ENCODE measurements around the gene PHF24.

Gene PHF24

GRCh38 chr9:34984049-34984448, 26.0 kb downstream of the PHF24 start:
- H3K27ac ChIP-seq (ENCODE audit: low read length) = no peak overlapping the region
- peaks cover 0 to 7% of the 10 kb centered on the region in 2 donors for H3K4me1 ChIP-seq (ENCODE audit: control insufficient read depth in 1 of 2, insufficient read depth in 2 of 2, low read length in 2 of 2)
- H3K4me3 ChIP-seq (ENCODE audit: low read depth in 1 of 2, low read length in 2 of 2) = no peak overlapping the region
- no peaks in the 10 kb centered on the region for H3K36me3 ChIP-seq (ENCODE audit: control insufficient read depth in 1 of 2, insufficient read depth in 2 of 2, low read length in 2 of 2)
- H3K27me3 ChIP-seq (ENCODE audit: low read depth, low read length) = no peaks in the 10 kb centered on the region
- no peaks in the 10 kb centered on the region for H3K9me3 ChIP-seq (ENCODE audit: control insufficient read depth in 1 of 2, low read length in 2 of 2)

GRCh38 chr9:34985311-34985899, 27.3 kb downstream of the PHF24 start:
- Histone ChIP-seq H3K27me3 (ENCODE audit: low read depth, low read length) (no peaks in the 10 kb centered on the region), H3K4me3 (ENCODE audit: low read depth in 1 of 2, low read length in 2 of 2) (no peak overlapping the region), H3K36me3 (ENCODE audit: control insufficient read depth in 1 of 2, insufficient read depth in 2 of 2, low read length in 2 of 2) (no peaks in the 10 kb centered on the region), H3K4me1 (ENCODE audit: control insufficient read depth in 1 of 2, insufficient read depth in 2 of 2, low read length in 2 of 2) (peaks cover 0 to 7% of the 10 kb centered on the region in 2 donors), H3K9me3 (ENCODE audit: control insufficient read depth in 1 of 2, low read length in 2 of 2) (no peaks in the 10 kb centered on the region), H3K27ac (ENCODE audit: low read length) (no peak overlapping the region)

GRCh38 chr9:34986540-34987047, 28.5 kb downstream of the PHF24 start:
- Histone ChIP-seq H3K4me3 (ENCODE audit: low read depth in 1 of 2, low read length in 2 of 2) (no peak overlapping the region), H3K36me3 (ENCODE audit: control insufficient read depth in 1 of 2, insufficient read depth in 2 of 2, low read length in 2 of 2) (no peaks in the 10 kb centered on the region), H3K27ac (ENCODE audit: low read length) (no peak overlapping the region), H3K4me1 (ENCODE audit: control insufficient read depth in 1 of 2, insufficient read depth in 2 of 2, low read length in 2 of 2) (peaks cover 4 to 16% of the 10 kb centered on the region in 2 donors), H3K9me3 (ENCODE audit: control insufficient read depth in 1 of 2, low read length in 2 of 2) (no peaks in the 10 kb centered on the region), H3K27me3 (ENCODE audit: low read depth, low read length) (no peaks in the 10 kb centered on the region)

GRCh38 chr9:34987160-34987901, 29.2 kb downstream of the PHF24 start:
- Histone ChIP-seq H3K27me3 (ENCODE audit: low read depth, low read length) (no peaks in the 10 kb centered on the region), H3K4me1 (ENCODE audit: control insufficient read depth in 1 of 2, insufficient read depth in 2 of 2, low read length in 2 of 2) (peaks cover 8 to 23% of the 10 kb centered on the region in 2 donors), H3K27ac (ENCODE audit: low read length) (no peak overlapping the region), H3K4me3 (ENCODE audit: low read depth in 1 of 2, low read length in 2 of 2) (no peak overlapping the region), H3K36me3 (ENCODE audit: control insufficient read depth in 1 of 2, insufficient read depth in 2 of 2, low read length in 2 of 2) (no peaks in the 10 kb centered on the region), H3K9me3 (ENCODE audit: control insufficient read depth in 1 of 2, low read length in 2 of 2) (no peaks in the 10 kb centered on the region)

- H3K27ac ChIP-seq (ENCODE audit: low read length) = peak overlapping the region; percentile 85
- H3K4me1 ChIP-seq (ENCODE audit: control insufficient read depth in 1 of 2, insufficient read depth in 2 of 2, low read length in 2 of 2) = peaks cover 17 to 28% of the 10 kb centered on the region in 2 donors
- no peaks in the 10 kb centered on the region for H3K9me3 ChIP-seq (ENCODE audit: control insufficient read depth in 1 of 2, low read length in 2 of 2)
- peak overlapping the region; percentile 64 to 80 for H3K4me3 ChIP-seq (ENCODE audit: low read depth in 1 of 2, low read length in 2 of 2)
- H3K27me3 ChIP-seq (ENCODE audit: low read depth, low read length) = no peaks in the 10 kb centered on the region
- no peaks in the 10 kb centered on the region for H3K36me3 ChIP-seq (ENCODE audit: control insufficient read depth in 1 of 2, insufficient read depth in 2 of 2, low read length in 2 of 2)
These were observed 30.3 kb downstream of the PHF24 start for GRCh38 chr9:34988218-34989002.

- H3K4me3 ChIP-seq (ENCODE audit: low read depth in 1 of 2, low read length in 2 of 2) = peak within 1 kb of the TSS; percentile 64 to 80
- no peaks in the 10 kb centered on the region for H3K27me3 ChIP-seq (ENCODE audit: low read depth, low read length)
- H3K36me3 ChIP-seq (ENCODE audit: control insufficient read depth in 1 of 2, insufficient read depth in 2 of 2, low read length in 2 of 2) = no peaks in the 10 kb centered on the region
- H3K4me1 ChIP-seq (ENCODE audit: control insufficient read depth in 1 of 2, insufficient read depth in 2 of 2, low read length in 2 of 2) = peaks cover 25 to 36% of the 10 kb centered on the region in 2 donors
- peak within 1 kb of the TSS; percentile 99 for H3K27ac ChIP-seq (ENCODE audit: low read length)
- H3K9me3 ChIP-seq (ENCODE audit: control insufficient read depth in 1 of 2, low read length in 2 of 2) = no peaks in the 10 kb centered on the region
These were observed 31.2 kb downstream of the PHF24 start, which contains the start of gene DNAJB5 for GRCh38 chr9:34989003-34989945. Gene DNAJB5, plus strand, starts transcription at chr9:34989745. Its CDS starts 886 bp downstream, at chr9:34990631.

GRCh38 chr9:34989946-34990635, 32.0 kb downstream of the PHF24 start:
- Histone ChIP-seq H3K36me3 (ENCODE audit: control insufficient read depth in 1 of 2, insufficient read depth in 2 of 2, low read length in 2 of 2) (peaks cover 0 to 4% of the 10 kb centered on the region in 2 donors), H3K4me3 (ENCODE audit: low read depth in 1 of 2, low read length in 2 of 2) (peak overlapping the region; percentile 55 to 80), H3K4me1 (ENCODE audit: control insufficient read depth in 1 of 2, insufficient read depth in 2 of 2, low read length in 2 of 2) (peaks cover 33 to 45% of the 10 kb centered on the region in 2 donors), H3K9me3 (ENCODE audit: control insufficient read depth in 1 of 2, low read length in 2 of 2) (no peaks in the 10 kb centered on the region), H3K27ac (ENCODE audit: low read length) (peak overlapping the region; percentile 99), H3K27me3 (ENCODE audit: low read depth, low read length) (no peaks in the 10 kb centered on the region)

GRCh38 chr9:34990908-34991606, 33.0 kb downstream of the PHF24 start:
- H3K27ac ChIP-seq (ENCODE audit: low read length) = peak overlapping the region; percentile 99
- H3K27me3 ChIP-seq (ENCODE audit: low read depth, low read length) = no peaks in the 10 kb centered on the region
- peaks cover 37 to 54% of the 10 kb centered on the region in 2 donors for H3K4me1 ChIP-seq (ENCODE audit: control insufficient read depth in 1 of 2, insufficient read depth in 2 of 2, low read length in 2 of 2)
- no peaks in the 10 kb centered on the region for H3K9me3 ChIP-seq (ENCODE audit: control insufficient read depth in 1 of 2, low read length in 2 of 2)
- peaks cover 6 to 9% of the 10 kb centered on the region in 2 donors for H3K36me3 ChIP-seq (ENCODE audit: control insufficient read depth in 1 of 2, insufficient read depth in 2 of 2, low read length in 2 of 2)
- peak overlapping the region; percentile 55 to 80 for H3K4me3 ChIP-seq (ENCODE audit: low read depth in 1 of 2, low read length in 2 of 2)

GRCh38 chr9:34991607-34992375, 33.7 kb downstream of the PHF24 start:
- peaks cover 13 to 15% of the 10 kb centered on the region in 2 donors for H3K36me3 ChIP-seq (ENCODE audit: control insufficient read depth in 1 of 2, insufficient read depth in 2 of 2, low read length in 2 of 2)
- peak overlapping the region in 1 of 2 donors; percentile 80 for H3K4me3 ChIP-seq (ENCODE audit: low read depth in 1 of 2, low read length in 2 of 2)
- H3K9me3 ChIP-seq (ENCODE audit: control insufficient read depth in 1 of 2, low read length in 2 of 2) = no peaks in the 10 kb centered on the region
- peak overlapping the region; percentile 99 for H3K27ac ChIP-seq (ENCODE audit: low read length)
- peaks cover 37 to 55% of the 10 kb centered on the region in 2 donors for H3K4me1 ChIP-seq (ENCODE audit: control insufficient read depth in 1 of 2, insufficient read depth in 2 of 2, low read length in 2 of 2)
- H3K27me3 ChIP-seq (ENCODE audit: low read depth, low read length) = no peaks in the 10 kb centered on the region
